Adrenal gland (tissue), 12 donors: Measurements from ENCODE around the gene ARHGEF10L. TPM values are rescaled to one million over a fixed set of nuclear protein-coding genes. Genes with fewer than 3 reads are reported as not detected.
"Not testable (repeated sequence)": the region's sequence is repeated elsewhere in the genome, so short reads cannot be mapped to it uniquely, and the experiment has no call there.

Experiments used
- DNase-seq, 7 donors: peaks; one replicate each; pipeline ENCODE4 v3.0.0-alpha.2; 2019 to 2020
- H3K27ac ChIP-seq, 5 donors: fragments of 200-600 bp; sonication (generic) in 4 of 5; 1 replicate in 3 of 5; 2 replicates in 2 of 5; pipeline versions ENCODE4 v1.5.1 to v1.8.0; 2016 to 2020; ENCODE audit warnings: mild to moderate bottlenecking in 1 of 5
- H3K27me3 ChIP-seq: fragments of 200-600 bp; 2 replicates; pipeline ENCODE4 v1.8.0; 2021
- H3K36me3 ChIP-seq, 2 donors: fragments of 200-600 bp; replicated peaks in 1 of 2; 1 replicate in 1 of 2; 2 replicates in 1 of 2; pipeline versions ENCODE4 v1.5.1 to v1.8.0; 2018 to 2022
- H3K4me1 ChIP-seq, 2 donors: fragments of 200-600 bp; replicated peaks in 1 of 2; 1 replicate in 1 of 2; 2 replicates in 1 of 2; pipeline versions ENCODE4 v1.5.1 to v1.8.0; 2018 to 2021
- H3K4me3 ChIP-seq, 4 donors: fragments of 200-600 bp; sonication (generic) in 3 of 4; one replicate each; pipeline ENCODE4 v1.5.1; 2016 to 2018
- H3K9me3 ChIP-seq, 3 donors: fragments of 200-600 bp; sonication (generic) in 1 of 3; replicated peaks in 1 of 3; 1 replicate in 2 of 3; 2 replicates in 1 of 3; pipeline versions ENCODE4 v1.5.1 to v1.8.0; 2016 to 2021
- CTCF ChIP-seq, 6 experiments: fragments of 450-650 bp in 4 of 6; fragments of 200-600 bp in 2 of 6; sonication (generic) in 1 of 6; IDR thresholded peaks; 1 replicate in 5 of 6; 2 replicates in 1 of 6; pipeline versions ENCODE4 v1.5.1 to v1.8.0; 2016 to 2021; ENCODE audit warnings: antibody characterized with exemption in 6 of 6, mild to moderate bottlenecking in 2 of 6, moderate library complexity in 1 of 6
- POLR2A ChIP-seq, 2 donors: fragments of 450-650 bp; IDR thresholded peaks; one replicate each; pipeline ENCODE4 v1.6.1; 2017; ENCODE audit warnings: antibody characterized with exemption in 2 of 2, mild to moderate bottlenecking in 2 of 2, moderate library complexity in 1 of 2
- WGBS, 4 donors: extraction: QIAGEN DNeasy Blood & Tissue Kit in 2 of 4; methylation state at CpG; one replicate each; pipeline versions ENCODE4 v1.1.5 to v1.1.7; 2013 to 2017; 5-methylcytosine and 5-hydroxymethylcytosine counted together
- intact Hi-C, 2 donors: fragments of 100-400 bp; cut with DNase I; formaldehyde crosslinking; loops; one replicate each; pipeline versions ENCODE4 v1.14.1 to v1.15.0; 2022 to 2023
- polyA plus RNA-seq, 3 donors: library from polyadenylated mRNA; stranded (reverse); fragments of 200-250 nt in 2 of 3; fragments of 350-450 nt in 1 of 3; fragmentation: Illumina TruSeq in 1 of 3; extraction: RNeasy Lipid Tissue Mini Kit (QIAGEN cat#74804) in 1 of 3; gene quantifications; one replicate each; pipeline ENCODE4 v1.2.3, GENCODE V29; 2013 to 2014
- total RNA-seq, 9 donors: library from RNA; depleted of rRNA in 4 of 9; stranded (reverse); fragments of >200 nt in 4 of 9; fragments of 120-200 nt in 1 of 9; fragmentation: NEBNext Ultra II Directional in 1 of 9; extraction: Animal tissue kit (Norgen Biotek cat#: 25700) in 1 of 9; gene quantifications; one replicate each; pipeline versions ENCODE4 v1.1.0 to v1.2.4, GENCODE V29; 2013 to 2023
- donor health status: healthy with polysubstance abuse.
- donor health status: Bipolar disorder and iron deficiency.
- donor health status: DM: yes; HTN: yes; CAD: no.
- donor health status: DM: no; HTN: no; CAD: no.
- donor health status: DM: no; HTN: no; CAD: no.
- donor health status: DM: yes; HTN: yes; CAD: no.

The ARHGEF10L gene
- total and polyA plus RNA-seq, 12 donors = 1.7 to 54.9 (median 30.1) TPM

GRCh38 chr1:17621691-17622090 lies 82.2 kb downstream of the ARHGEF10L start:
- H3K4me3 ChIP-seq = no peak overlapping the region
- H3K9me3 ChIP-seq = no peaks in the 10 kb centered on the region
- no peaks in the 10 kb centered on the region for H3K27me3 ChIP-seq
- intact Hi-C loops = no loop called here
- H3K4me1 ChIP-seq = peaks cover 0 to 7% of the 10 kb centered on the region in 2 donors
- DNase-seq = no peak
- 89 to 96% (median 95%) methylated on average over 5 to 10 of the region's 10 CpGs for WGBS, 4 donors
- H3K27ac ChIP-seq = no peak overlapping the region
- peaks cover 0 to 47% of the 10 kb centered on the region in 2 donors for H3K36me3 ChIP-seq
- TF ChIP-seq POLR2A (IDR thresholded peaks at IDR 0.05) (no peak), CTCF (IDR thresholded peaks at IDR 0.05) (no peak)

GRCh38 chr1:17622823-17623222 lies 83.3 kb downstream of the ARHGEF10L start:
- TF ChIP-seq CTCF (IDR thresholded peaks at IDR 0.05) (no peak), POLR2A (IDR thresholded peaks at IDR 0.05) (no peak)
- 94 to 96% (median 96%) methylated on average over 19 to 22 of the region's 22 CpGs for WGBS, 4 donors
- peaks cover 0 to 54% of the 10 kb centered on the region in 2 donors for H3K36me3 ChIP-seq
- DNase-seq = no peak
- H3K4me3 ChIP-seq = no peak overlapping the region
- no peaks in the 10 kb centered on the region for H3K27me3 ChIP-seq
- H3K4me1 ChIP-seq = peaks cover 0 to 7% of the 10 kb centered on the region in 2 donors
- no peaks in the 10 kb centered on the region for H3K9me3 ChIP-seq
- intact Hi-C loops = no loop called here
- H3K27ac ChIP-seq = no peak overlapping the region

- Histone ChIP-seq H3K9me3 (no peaks in the 10 kb centered on the region), H3K4me1 (peaks cover 0 to 7% of the 10 kb centered on the region in 2 donors), H3K27ac (peak overlapping the region in 2 of 5 donors; percentile 28 to 39), H3K36me3 (peaks cover 0 to 44% of the 10 kb centered on the region in 2 donors), H3K4me3 (no peak overlapping the region), H3K27me3 (no peaks in the 10 kb centered on the region)
- DNase-seq = peak; percentile 49 to 84 (median 78)
- TF ChIP-seq CTCF (IDR thresholded peaks at IDR 0.05) (no peak), POLR2A (IDR thresholded peaks at IDR 0.05) (no peak)
- WGBS, 4 donors = 41 to 61% (median 52%) methylated on average over 5 to 8 of the region's 8 CpGs
- intact Hi-C loops = no loop called here
These were observed 85.2 kb downstream of the ARHGEF10L start for GRCh38 chr1:17624611-17625233.

- Histone ChIP-seq H3K9me3 (no peaks in the 10 kb centered on the region), H3K27ac (no peak overlapping the region), H3K4me3 (no peak overlapping the region), H3K36me3 (peaks cover 0 to 37% of the 10 kb centered on the region in 2 donors), H3K27me3 (no peaks in the 10 kb centered on the region), H3K4me1 (peaks cover 0 to 11% of the 10 kb centered on the region in 2 donors)
- intact Hi-C loops = no loop called here
- no peak for DNase-seq
- TF ChIP-seq POLR2A (IDR thresholded peaks at IDR 0.05) (no peak), CTCF (IDR thresholded peaks at IDR 0.05) (no peak)
- WGBS, 4 donors = 84 to 93% (median 86%) methylated on average over 9 to 16 of the region's 16 CpGs
These were observed 87.9 kb downstream of the ARHGEF10L start for GRCh38 chr1:17627239-17628052.

GRCh38 chr1:17629046-17629445 lies 89.5 kb downstream of the ARHGEF10L start:
- Histone ChIP-seq H3K27ac (peak overlapping the region in 2 of 5 donors; percentile 44 to 76), H3K4me1 (peaks cover 0 to 11% of the 10 kb centered on the region in 2 donors), H3K36me3 (peaks cover 0 to 37% of the 10 kb centered on the region in 2 donors)
- H3K27me3 ChIP-seq, DNase-seq, H3K9me3 ChIP-seq, intact Hi-C loops, H3K4me3 ChIP-seq: not testable (repeated sequence)
- WGBS, 4 donors = 79 to 93% (median 88%) methylated on average over 5 of the region's 5 CpGs
